HepG2 (cell line): ENCODE results near the gene AAGAB.

Source experiments
- TF ChIP-seq, protein P1 (sequence below): sonication (generic); formaldehyde crosslinking; IDR thresholded peaks from 2 replicates; pipeline ENCODE4 v1.5.0; 2020; ENCODE audit warnings: mild to moderate bottlenecking, missing genetic modification reagents, moderate library complexity
- TF ChIP-seq, protein P2 (sequence below): sonication (generic); formaldehyde crosslinking; IDR thresholded peaks from 2 replicates; pipeline ENCODE4 v1.4.0; 2020; ENCODE audit warnings: mild to moderate bottlenecking, low read depth, missing genetic modification reagents

DNA sequence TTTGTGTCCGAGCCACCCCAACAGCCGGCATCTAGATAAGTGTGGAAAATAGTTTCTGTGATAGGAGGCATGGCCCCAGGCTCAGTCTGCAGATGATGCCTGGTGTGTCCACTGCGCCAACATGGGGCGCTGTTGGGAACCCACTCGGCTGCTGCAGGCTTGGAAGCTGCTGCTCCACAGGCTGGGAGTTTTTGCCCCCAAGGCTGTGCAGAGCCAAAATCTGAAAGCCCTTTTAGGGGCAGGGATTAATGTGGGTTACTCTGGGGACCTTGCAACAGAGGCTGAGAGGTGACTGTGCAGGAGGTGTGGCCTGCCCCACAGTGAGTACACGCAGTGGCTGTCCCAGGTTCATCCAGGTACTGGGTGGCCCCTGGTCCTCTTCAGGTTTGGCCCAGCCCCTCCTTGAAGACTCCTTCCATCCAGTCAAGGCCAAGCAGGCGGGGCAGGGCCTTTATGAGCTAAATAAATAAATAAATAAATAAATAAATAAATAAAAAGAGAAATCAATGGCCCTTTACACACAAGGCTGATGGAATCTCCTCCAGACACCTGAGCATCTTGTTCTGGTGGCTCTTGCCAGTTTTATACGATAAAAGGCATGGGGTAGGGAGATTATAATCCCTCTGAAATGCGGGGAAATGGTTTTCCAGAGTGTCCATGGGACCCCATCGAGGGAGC, 73.8 kb downstream of the AAGAB start:
- TF ChIP-seq, protein P1, sequence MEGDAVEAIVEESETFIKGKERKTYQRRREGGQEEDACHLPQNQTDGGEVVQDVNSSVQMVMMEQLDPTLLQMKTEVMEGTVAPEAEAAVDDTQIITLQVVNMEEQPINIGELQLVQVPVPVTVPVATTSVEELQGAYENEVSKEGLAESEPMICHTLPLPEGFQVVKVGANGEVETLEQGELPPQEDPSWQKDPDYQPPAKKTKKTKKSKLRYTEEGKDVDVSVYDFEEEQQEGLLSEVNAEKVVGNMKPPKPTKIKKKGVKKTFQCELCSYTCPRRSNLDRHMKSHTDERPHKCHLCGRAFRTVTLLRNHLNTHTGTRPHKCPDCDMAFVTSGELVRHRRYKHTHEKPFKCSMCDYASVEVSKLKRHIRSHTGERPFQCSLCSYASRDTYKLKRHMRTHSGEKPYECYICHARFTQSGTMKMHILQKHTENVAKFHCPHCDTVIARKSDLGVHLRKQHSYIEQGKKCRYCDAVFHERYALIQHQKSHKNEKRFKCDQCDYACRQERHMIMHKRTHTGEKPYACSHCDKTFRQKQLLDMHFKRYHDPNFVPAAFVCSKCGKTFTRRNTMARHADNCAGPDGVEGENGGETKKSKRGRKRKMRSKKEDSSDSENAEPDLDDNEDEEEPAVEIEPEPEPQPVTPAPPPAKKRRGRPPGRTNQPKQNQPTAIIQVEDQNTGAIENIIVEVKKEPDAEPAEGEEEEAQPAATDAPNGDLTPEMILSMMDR (CRISPR knock-in tag) = no peak
- TF ChIP-seq, protein P2, sequence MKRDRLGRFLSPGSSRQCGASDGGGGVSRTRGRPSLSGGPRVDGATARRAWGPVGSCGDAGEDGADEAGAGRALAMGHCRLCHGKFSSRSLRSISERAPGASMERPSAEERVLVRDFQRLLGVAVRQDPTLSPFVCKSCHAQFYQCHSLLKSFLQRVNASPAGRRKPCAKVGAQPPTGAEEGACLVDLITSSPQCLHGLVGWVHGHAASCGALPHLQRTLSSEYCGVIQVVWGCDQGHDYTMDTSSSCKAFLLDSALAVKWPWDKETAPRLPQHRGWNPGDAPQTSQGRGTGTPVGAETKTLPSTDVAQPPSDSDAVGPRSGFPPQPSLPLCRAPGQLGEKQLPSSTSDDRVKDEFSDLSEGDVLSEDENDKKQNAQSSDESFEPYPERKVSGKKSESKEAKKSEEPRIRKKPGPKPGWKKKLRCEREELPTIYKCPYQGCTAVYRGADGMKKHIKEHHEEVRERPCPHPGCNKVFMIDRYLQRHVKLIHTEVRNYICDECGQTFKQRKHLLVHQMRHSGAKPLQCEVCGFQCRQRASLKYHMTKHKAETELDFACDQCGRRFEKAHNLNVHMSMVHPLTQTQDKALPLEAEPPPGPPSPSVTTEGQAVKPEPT (CRISPR knock-in tag) = no peak
